Measurements from ENCODE around the gene ELMOD1.
"Not testable (repeated sequence)": the region's sequence is repeated elsewhere in the genome, so short reads cannot be mapped to it uniquely, and the experiment has no call there.

ELMOD1 gene

DNA sequence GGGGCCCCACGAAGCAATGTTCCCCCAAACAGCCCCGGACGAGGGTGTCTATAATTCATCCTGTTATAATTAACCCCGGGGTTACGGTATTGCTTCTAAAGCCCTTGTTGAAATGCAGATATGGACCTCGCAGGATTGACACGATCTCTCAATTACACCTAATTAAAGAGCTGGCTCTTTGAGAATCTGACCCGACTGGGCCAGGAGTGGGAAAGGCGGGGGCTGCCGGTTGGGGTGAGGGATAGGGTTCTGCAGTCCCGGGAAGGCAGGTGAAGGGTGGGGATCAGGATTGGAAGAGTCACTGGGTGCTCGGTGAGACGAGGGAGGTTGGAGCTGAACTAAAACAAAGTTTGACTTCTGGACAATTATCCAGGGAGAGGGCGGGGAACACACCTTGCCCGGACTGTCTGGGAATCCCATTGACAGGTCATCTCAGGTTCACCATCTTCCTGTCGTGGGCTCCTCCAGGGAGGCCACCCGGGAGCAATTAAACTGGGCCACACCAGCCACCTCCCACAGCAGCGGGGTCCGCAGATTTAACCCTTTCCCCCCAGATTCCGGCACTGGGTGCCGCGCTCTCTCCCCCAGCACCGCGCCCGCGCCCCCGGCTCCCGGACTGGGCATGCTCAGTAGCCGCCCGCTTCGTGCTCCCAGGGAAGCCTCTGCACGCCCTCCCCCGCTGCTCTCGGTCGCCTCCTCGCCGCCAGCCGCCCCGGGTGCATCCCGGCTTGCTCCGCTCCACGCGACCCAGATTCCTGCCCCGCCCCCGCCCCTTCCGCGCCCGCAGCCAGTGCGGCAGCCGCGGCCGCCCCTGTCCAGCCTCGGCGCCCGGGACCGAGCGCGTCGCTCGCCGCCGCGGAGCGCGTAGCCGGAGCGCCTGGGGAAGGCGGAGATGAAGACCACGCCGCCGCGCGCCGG lies at the start of gene ELMOD1:
ELMOD1 (plus strand) TSS at position 688 of the 918 bp plus-strand sequence. CDS start 27,043 bp downstream, outside the sequence.
- in situ Hi-C loops (cut with HindIII; ENCODE audit: low sequenced_read_pairs): no loop called here

- in situ Hi-C loops (cut with HindIII; ENCODE audit: low sequenced_read_pairs): no loop called here
Observed at GRCh38 chr11:107545101-107545514, 45.8 kb upstream of the ELMOD1 start.

DNA sequence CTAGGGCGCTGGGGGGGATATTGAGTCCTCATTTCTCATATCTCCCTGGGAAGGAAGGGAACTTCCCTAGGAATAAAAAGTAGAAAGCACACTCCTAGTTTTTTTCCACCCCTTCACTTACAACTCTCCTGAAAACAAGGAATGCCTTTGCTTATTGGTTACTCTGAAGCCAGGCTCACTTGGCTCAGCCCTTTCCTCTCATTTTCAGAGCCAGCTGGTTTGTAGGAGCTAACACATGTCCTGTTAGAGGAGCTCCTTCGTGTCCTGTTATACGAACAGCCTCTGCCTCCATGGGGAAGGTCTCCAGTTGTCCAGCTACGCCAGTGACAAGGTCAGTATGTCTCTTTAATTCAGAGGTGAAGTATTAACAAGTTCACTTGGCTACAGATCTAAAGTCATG lies 43.0 kb upstream of the ELMOD1 start:
- in situ Hi-C loops (cut with HindIII; ENCODE audit: low sequenced_read_pairs): no loop called here

DNA sequence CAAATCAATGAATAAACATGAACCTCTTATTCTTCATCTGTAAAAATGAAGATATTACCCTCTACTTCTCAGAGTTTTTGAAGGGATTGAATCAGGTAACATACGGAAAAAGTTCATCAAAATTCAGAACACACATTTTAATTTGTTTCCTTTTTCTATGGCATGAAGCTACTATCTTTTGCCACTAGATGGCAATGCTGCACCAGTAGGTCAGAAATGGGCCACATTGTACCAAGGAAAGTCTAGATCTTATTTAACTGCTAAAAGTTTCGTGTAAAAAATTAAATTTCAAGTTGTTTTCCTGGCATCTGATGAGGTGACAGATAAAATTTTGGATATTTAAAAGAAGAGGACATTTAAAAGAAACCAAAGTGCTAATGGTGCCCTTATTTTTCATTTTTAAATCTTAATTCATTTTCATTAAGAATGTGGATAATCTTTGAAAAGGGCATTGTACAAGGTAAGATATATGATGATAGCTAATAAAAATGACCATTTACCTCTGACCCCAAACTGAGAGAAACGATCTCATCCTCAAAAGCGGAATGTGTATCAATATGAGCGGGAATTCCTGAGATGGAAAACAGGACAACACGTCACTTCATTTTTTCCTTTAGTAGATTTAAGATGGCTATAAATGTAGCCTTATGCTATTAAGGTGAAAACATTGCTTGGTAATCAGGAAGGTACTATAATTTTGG lies 41.5 kb upstream of the ELMOD1 start:
- in situ Hi-C loops (cut with HindIII; ENCODE audit: low sequenced_read_pairs): no loop called here

- in situ Hi-C loops (cut with HindIII; ENCODE audit: low sequenced_read_pairs): no loop called here
Observed at GRCh38 chr11:107549954-107550285, 41.0 kb upstream of the ELMOD1 start.

- in situ Hi-C loops (cut with HindIII; ENCODE audit: low sequenced_read_pairs): no loop called here
Observed at GRCh38 chr11:107550304-107550703, 40.6 kb upstream of the ELMOD1 start.

- in situ Hi-C loops (cut with HindIII; ENCODE audit: low sequenced_read_pairs): no loop called here
Observed at GRCh38 chr11:107561688-107562087, 29.3 kb upstream of the ELMOD1 start.

- in situ Hi-C loops (cut with HindIII; ENCODE audit: low sequenced_read_pairs): no loop called here
Observed at GRCh38 chr11:107562647-107563208, 28.2 kb upstream of the ELMOD1 start.

- in situ Hi-C loops (cut with HindIII; ENCODE audit: low sequenced_read_pairs): no loop called here
Observed at GRCh38 chr11:107563702-107564101, 27.2 kb upstream of the ELMOD1 start.

GRCh38 chr11:107564877-107565218 lies 26.1 kb upstream of the ELMOD1 start:
- in situ Hi-C loops (cut with HindIII; ENCODE audit: low sequenced_read_pairs): no loop called here

- in situ Hi-C loops (cut with HindIII; ENCODE audit: low sequenced_read_pairs): no loop called here
Observed at GRCh38 chr11:107565219-107565937, 25.6 kb upstream of the ELMOD1 start, which contains the start of gene ALKBH8. Gene ALKBH8 (minus strand): TSS chr11:107565735. CDS start chr11:107560893, 4,842 bp downstream.

DNA sequence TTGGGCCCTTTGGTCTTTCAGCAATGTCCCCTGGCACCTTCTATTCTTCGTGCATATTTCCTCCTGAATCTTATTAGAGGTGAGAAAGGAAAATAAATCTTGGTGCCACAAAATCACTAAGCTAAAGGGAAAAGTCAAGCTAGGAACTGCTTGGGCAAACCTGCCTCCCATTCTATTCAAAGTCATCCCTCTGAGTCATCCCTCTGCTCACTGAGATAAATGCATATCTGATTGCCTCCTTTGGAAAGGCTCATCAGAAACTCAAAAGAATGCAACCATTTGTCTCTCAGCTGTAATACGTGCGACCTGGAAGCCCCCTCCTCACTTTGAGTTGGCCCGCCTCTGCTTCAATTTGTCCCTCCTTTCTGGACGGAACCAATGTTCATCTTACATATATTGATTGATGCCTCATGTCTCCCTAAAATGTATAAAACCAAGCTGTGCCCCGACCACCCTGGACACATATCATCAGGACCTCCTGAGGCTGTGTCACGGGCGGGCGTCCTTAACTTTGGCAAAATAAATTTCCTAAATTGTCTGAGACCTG lies 24.9 kb upstream of the ELMOD1 start:
- in situ Hi-C loops (cut with HindIII; ENCODE audit: low sequenced_read_pairs): not testable (repeated sequence)

- in situ Hi-C loops (cut with HindIII; ENCODE audit: low sequenced_read_pairs): no loop called here
Observed at GRCh38 chr11:107566569-107566968, 24.4 kb upstream of the ELMOD1 start.

- in situ Hi-C loops (cut with HindIII; ENCODE audit: low sequenced_read_pairs): no loop called here
Observed at GRCh38 chr11:107567739-107568335, 23.1 kb upstream of the ELMOD1 start.

- in situ Hi-C loops (cut with HindIII; ENCODE audit: low sequenced_read_pairs): no loop called here
Observed at GRCh38 chr11:107570015-107570414, 20.9 kb upstream of the ELMOD1 start.

GRCh38 chr11:107573438-107573837 lies 17.5 kb upstream of the ELMOD1 start:
- in situ Hi-C loops (cut with HindIII; ENCODE audit: low sequenced_read_pairs): no loop called here

DNA sequence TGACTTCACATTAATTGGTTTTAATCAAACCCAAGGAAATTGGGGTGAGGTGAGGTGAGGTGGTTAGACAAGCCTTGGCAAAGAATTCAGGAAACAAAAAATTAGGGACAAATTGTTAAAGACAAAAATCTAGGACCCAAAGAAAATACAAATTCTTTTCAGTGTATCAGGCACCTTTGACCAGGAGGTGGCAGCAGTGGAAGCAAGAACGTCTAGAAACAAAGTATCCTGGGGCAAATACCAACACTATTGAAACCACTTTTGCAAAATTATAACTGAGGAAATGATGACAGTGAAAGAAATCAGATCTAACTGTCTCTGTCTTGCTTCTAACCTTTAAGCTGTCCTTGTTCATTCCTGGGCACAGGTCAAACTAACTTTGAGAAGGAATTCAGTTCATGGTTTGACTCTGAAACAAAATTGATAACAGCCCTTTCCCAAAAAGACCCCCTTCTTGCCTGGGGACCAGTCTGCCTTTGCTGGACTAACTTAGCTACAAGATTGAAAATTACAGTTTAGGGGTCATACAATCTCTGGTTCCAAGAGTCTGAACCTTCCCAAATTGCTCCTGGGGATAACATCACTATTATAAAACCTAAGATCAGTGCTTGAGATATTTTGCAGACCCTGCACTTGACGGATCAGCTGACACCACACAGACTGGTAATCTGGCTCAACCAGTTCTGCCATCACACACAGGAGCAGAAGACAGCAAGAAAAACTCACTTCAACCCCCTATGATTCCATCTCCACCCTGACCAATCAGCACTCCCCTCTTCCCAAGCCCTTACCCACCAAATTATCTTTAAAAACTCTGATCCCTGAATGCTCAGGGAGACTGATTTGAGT lies 14.2 kb upstream of the ELMOD1 start:
- in situ Hi-C loops (cut with HindIII; ENCODE audit: low sequenced_read_pairs): loop anchor here (5.0 kb wide), 1 partner anchor 106 kb away; no protein-coding TSS in a partner anchor

- in situ Hi-C loops (cut with HindIII; ENCODE audit: low sequenced_read_pairs): loop anchor here (5.0 kb wide), 1 partner anchor 105 kb away; no protein-coding TSS in a partner anchor
Observed at GRCh38 chr11:107577346-107577711, 13.6 kb upstream of the ELMOD1 start.

GRCh38 chr11:107579169-107579568 lies 11.8 kb upstream of the ELMOD1 start:
- in situ Hi-C loops (cut with HindIII; ENCODE audit: low sequenced_read_pairs): loop anchor here (5.0 kb wide), 1 partner anchor 103 kb away; no protein-coding TSS in a partner anchor

Data from endothelial cell of hepatic sinusoid (primary cell).